GM13977 (cell line): Measurements from ENCODE around the gene PROM1.

Experiments
- DNase-seq: peaks from one replicate; pipeline ENCODE4 v3.0.0; 2012; ENCODE audit warnings: low spot score
- in situ Hi-C: fragments of 300-500 bp; cut with MboI; formaldehyde crosslinking; loops from one replicate; pipeline ENCODE4 v1.12.0; 2022; ENCODE audit warnings: low sequenced_read_pairs, low pct_unique_long_range_greater_than_20kb, mixed read lengths, inconsistent platforms; ENCODE audit not compliant: unreplicated experiment
- TF ChIP-seq, protein P1 (sequence below): IDR thresholded peaks from 2 replicates; pipeline ENCODE4 v1.5.1; 2012; ENCODE audit warnings: mild to moderate bottlenecking, control low read depth; ENCODE audit not compliant: insufficient read depth; ENCODE audit errors: extremely low read depth, missing control alignments

Gene PROM1, protein sequence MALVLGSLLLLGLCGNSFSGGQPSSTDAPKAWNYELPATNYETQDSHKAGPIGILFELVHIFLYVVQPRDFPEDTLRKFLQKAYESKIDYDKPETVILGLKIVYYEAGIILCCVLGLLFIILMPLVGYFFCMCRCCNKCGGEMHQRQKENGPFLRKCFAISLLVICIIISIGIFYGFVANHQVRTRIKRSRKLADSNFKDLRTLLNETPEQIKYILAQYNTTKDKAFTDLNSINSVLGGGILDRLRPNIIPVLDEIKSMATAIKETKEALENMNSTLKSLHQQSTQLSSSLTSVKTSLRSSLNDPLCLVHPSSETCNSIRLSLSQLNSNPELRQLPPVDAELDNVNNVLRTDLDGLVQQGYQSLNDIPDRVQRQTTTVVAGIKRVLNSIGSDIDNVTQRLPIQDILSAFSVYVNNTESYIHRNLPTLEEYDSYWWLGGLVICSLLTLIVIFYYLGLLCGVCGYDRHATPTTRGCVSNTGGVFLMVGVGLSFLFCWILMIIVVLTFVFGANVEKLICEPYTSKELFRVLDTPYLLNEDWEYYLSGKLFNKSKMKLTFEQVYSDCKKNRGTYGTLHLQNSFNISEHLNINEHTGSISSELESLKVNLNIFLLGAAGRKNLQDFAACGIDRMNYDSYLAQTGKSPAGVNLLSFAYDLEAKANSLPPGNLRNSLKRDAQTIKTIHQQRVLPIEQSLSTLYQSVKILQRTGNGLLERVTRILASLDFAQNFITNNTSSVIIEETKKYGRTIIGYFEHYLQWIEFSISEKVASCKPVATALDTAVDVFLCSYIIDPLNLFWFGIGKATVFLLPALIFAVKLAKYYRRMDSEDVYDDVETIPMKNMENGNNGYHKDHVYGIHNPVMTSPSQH

DNA sequence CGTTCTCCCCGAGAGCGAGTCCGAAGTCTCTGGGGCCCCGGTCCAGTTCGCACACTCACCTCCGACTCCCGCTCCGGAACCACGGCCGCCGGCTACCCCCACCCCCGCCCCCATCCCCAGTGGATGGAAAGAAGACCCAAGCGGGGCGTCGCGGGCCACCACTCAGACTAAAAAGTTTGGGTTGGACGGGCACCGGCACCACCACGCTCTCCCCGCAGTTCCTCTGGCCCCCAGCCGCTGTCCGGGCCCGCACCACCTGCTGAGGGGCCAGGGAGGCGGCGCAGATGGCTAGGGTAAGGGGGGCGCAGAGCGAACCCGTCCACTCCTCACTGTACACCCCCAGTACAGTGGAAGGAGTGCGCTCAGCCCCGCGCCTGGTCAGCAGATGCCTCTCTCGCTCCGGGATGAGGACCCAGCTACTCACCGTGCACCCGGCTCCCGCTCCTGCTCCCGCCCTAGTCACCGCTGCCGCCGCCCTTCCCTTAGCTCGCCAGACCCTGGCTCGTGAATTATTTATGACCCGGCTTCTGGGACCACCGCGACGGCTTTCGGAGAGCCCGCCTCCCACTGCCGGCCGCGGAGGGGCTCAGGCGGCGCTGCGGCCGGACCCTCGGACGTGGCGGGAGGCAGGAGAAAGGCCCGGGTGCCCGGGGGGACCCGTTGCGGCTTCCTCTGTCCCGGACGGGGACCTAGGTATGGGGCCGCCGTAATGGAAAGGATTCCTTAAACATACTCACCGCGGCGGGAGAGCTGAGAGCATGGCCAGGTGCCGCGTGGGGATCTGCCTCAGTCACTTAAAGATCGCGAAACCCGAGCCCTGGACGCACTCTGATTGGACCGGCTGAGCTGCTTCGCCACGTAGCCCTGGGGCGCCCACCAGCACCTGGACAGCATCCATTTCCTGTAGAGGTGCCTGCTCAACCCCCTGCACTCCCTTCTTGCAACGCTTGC is at the start of gene PROM1:
Gene PROM1, minus strand, starts transcription at position 783 of the 951 bp plus-strand sequence. CDS start 8,117 bp downstream, outside the sequence.
- in situ Hi-C loops, result no loop called here
- DNase-seq, result peak; percentile 43
- TF ChIP-seq, protein P1, sequence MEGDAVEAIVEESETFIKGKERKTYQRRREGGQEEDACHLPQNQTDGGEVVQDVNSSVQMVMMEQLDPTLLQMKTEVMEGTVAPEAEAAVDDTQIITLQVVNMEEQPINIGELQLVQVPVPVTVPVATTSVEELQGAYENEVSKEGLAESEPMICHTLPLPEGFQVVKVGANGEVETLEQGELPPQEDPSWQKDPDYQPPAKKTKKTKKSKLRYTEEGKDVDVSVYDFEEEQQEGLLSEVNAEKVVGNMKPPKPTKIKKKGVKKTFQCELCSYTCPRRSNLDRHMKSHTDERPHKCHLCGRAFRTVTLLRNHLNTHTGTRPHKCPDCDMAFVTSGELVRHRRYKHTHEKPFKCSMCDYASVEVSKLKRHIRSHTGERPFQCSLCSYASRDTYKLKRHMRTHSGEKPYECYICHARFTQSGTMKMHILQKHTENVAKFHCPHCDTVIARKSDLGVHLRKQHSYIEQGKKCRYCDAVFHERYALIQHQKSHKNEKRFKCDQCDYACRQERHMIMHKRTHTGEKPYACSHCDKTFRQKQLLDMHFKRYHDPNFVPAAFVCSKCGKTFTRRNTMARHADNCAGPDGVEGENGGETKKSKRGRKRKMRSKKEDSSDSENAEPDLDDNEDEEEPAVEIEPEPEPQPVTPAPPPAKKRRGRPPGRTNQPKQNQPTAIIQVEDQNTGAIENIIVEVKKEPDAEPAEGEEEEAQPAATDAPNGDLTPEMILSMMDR, result no peak

DNA sequence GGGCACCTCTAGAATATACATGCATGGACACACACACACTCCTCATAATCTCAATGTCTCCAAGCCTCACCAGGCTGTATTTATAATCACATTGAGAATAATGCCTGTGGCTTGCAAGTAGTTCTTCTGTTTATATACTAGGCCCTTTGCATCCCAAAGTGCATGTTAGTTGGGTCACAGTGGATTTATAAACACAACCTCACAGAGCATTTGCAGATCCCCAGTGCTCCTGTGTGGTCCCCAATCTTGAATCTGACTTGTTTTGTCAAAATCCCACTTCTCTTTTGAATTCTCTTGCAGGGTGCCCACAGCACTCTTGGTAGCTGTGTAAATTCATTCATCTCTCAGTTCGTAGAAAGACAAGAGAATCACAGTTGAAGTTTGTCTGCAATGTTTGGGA is 49.6 kb upstream of the PROM1 start:
- DNase-seq, result no peak
- in situ Hi-C loops, result no loop called here

GRCh38 chr4:16131293-16131692 is 47.5 kb upstream of the PROM1 start:
- in situ Hi-C loops, result no loop called here
- no peak for DNase-seq
- TF ChIP-seq, protein P1, result no peak

More for the DNA sequence above, 49.6 kb upstream of the PROM1 start:
- TF ChIP-seq, protein P1, result no peak

GRCh38 chr4:16129336-16129735 is 45.5 kb upstream of the PROM1 start:
- in situ Hi-C loops, result no loop called here
- DNase-seq, result no peak
- TF ChIP-seq, protein P1, result no peak

DNA sequence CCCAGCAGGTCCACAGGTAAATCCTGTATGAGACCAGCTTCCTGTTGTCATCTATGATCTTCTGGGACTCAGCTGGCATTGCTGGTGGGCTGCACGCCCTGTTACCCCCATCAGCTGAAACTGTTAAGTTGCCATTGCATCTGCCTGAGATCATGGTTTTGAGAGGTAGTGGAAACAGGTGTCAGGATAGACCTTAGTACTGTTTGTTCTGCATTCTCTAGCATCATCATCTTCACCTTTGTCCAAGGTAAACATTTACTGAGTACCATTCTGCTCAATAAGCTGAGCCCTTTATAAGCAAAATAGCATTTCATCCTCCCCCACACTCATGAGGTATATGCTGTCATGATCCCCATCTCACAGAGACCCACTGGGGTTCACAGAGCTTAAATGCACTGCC is 42.9 kb upstream of the PROM1 start:
- TF ChIP-seq, protein P1, result no peak
- DNase-seq, result no peak
- in situ Hi-C loops, result no loop called here
